ENCODE results near the gene ARID3A.

ARID3A gene

GRCh38 chr19:896434-896833 lies 29.4 kb upstream of the ARID3A start:
- no peak for TF ChIP-seq ZFX (IDR thresholded peaks at IDR 0.05)
- no peak overlapping the region for H3K27ac ChIP-seq

- TF ChIP-seq CTCF (conservative IDR thresholded peaks at IDR 0.05): no peak
- no peak for TF ChIP-seq ZFX (IDR thresholded peaks at IDR 0.05)
- H3K27ac ChIP-seq: no peak overlapping the region
Measured at GRCh38 chr19:896999-897398, 28.8 kb upstream of the ARID3A start.

- H3K27ac ChIP-seq: no peak overlapping the region
- TF ChIP-seq CTCF (conservative IDR thresholded peaks at IDR 0.05) (no peak), ZFX (IDR thresholded peaks at IDR 0.05) (no peak)
Measured at GRCh38 chr19:897442-898039, 28.3 kb upstream of the ARID3A start.

- no peak for TF ChIP-seq CTCF (conservative IDR thresholded peaks at IDR 0.05)
- TF ChIP-seq ZFX (IDR thresholded peaks at IDR 0.05): no peak
- no peak overlapping the region for H3K27ac ChIP-seq
Measured at GRCh38 chr19:898663-899062, 27.2 kb upstream of the ARID3A start.

GRCh38 chr19:899336-900042 lies 26.3 kb upstream of the ARID3A start:
- no peak overlapping the region for H3K27ac ChIP-seq
- TF ChIP-seq CTCF (conservative IDR thresholded peaks at IDR 0.05) (no peak), ZFX (IDR thresholded peaks at IDR 0.05) (no peak)

- H3K27ac ChIP-seq: no peak overlapping the region
- TF ChIP-seq ZFX (IDR thresholded peaks at IDR 0.05) (no peak), CTCF (conservative IDR thresholded peaks at IDR 0.05) (no peak)
Measured at GRCh38 chr19:900043-900301, 25.9 kb upstream of the ARID3A start.

- no peak overlapping the region for H3K27ac ChIP-seq
- TF ChIP-seq ZFX (IDR thresholded peaks at IDR 0.05): no peak
- TF ChIP-seq CTCF (conservative IDR thresholded peaks at IDR 0.05): no peak
Measured at GRCh38 chr19:900302-901111, 25.3 kb upstream of the ARID3A start.
